Sigmoid colon (tissue), 4 donors: Measurements from ENCODE around the gene CKS2.

Experiments used
- CTCF ChIP-seq, 4 experiments: fragments of 450-650 bp in 3 of 4; fragments of 200-600 bp in 1 of 4; IDR thresholded peaks; one replicate each; pipeline ENCODE4 v1.5.1; 2016 to 2019; ENCODE audit warnings: antibody characterized with exemption in 4 of 4, mild to moderate bottlenecking in 3 of 4, moderate library complexity in 2 of 4
- EP300 ChIP-seq, 4 donors: sonication (generic); formaldehyde crosslinking; IDR thresholded peaks; one replicate each; pipeline ENCODE4 v1.6.1; 2017; ENCODE audit warnings: antibody characterized with exemption in 4 of 4
- POLR2A ChIP-seq, 2 donors: fragments of 450-650 bp; IDR thresholded peaks; one replicate each; pipeline ENCODE4 v1.6.1; 2016; ENCODE audit warnings: antibody characterized with exemption in 2 of 2, mild to moderate bottlenecking in 2 of 2, moderate library complexity in 2 of 2

DNA sequence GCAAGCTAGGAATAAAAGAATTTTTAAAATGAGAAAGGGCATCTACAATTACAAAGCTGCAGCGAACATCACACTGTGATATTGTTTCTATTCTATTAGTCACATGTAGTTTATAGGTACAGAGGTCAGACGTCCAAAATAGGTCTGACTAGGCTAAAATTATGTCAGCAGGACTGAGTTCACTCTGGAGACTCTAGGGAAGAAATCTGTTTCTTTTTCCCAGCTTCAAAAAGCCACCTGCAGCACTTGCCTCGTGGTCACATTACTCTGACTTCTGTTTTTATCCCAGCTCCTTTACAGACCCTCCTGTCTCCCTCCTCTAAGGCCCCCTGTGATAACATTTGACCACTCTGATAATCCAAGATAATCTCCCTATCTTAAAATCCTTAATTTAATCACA, 5.1 kb upstream of the CKS2 start:
- TF ChIP-seq CTCF (IDR thresholded peaks at IDR 0.05) = no peak
- no peak for TF ChIP-seq POLR2A (IDR thresholded peaks at IDR 0.05)
- TF ChIP-seq EP300 (IDR thresholded peaks at IDR 0.05) = no peak
